Skeletal muscle cell (primary cell): ENCODE measurements around the gene PCBP3.

ENCODE experiments used
- DNase-seq: peaks from one replicate; pipeline ENCODE4 v3.0.0-alpha.2; 2010; ENCODE audit warnings: low read depth
- H3K4me3 ChIP-seq: 2 replicates; pipeline ENCODE4 v1.5.1; 2011; ENCODE audit warnings: low read depth, mild to moderate bottlenecking, control low read depth, low read length, moderate library complexity

The PCBP3 gene

GRCh38 chr21:45767071-45768006 is 123.8 kb downstream of the PCBP3 start:
- DNase-seq: peak; percentile 27

DNA sequence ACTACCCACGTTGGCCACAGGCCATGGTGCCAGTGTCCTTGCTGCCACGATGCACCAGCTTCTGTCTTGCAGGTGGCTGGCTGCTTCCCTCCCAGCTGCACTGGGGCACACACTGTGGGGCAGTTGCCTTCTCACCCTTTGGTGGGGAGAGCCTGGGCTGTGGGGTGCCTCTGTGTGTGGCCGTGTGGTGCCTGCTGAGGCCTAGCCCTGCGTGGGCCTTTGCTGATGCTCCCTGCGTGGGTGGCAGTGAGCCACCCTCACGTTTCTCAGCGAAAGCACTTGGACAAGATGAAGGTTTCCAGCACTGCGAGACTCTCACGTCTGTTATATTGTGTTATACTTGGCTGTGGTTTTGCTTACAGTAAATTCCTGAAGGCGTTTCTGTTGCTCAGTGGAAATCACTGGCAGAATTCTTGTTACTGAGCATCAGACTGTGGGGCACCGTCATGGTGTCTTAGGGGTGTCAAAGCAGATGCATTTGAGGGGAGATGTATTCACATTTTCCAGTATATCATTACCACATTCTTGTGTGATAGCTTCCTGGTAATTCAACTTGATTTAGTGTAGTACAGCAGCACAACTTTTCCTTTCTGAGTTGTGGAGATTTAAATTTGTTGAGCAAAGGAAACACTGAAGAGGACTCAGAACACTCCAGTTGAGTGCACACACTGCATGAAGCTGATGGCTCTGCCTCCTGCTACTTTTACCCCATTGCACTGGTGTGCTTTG is 124.7 kb downstream of the PCBP3 start:
- no peak for DNase-seq
- no peak overlapping the region for H3K4me3 ChIP-seq

More at GRCh38 chr21:45767071-45768006, 123.8 kb downstream of the PCBP3 start:
- H3K4me3 ChIP-seq: no peak overlapping the region

DNA sequence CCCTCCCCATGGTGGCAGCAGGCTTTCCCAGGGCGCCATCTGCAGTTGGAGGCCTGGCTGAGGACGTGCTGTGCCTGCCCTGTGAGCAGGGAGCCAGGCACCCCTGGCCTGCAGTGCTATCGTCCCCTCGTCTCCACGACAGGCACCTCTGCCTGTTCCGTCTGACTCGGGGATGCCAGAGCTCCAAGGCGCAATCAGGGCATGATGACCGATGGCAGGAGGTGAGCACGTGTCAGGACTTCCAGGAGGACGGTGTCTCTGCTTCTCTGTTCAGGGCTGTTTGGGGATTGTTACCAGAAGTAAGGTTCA is 125.2 kb downstream of the PCBP3 start:
- H3K4me3 ChIP-seq: no peak overlapping the region
- no peak for DNase-seq

DNA sequence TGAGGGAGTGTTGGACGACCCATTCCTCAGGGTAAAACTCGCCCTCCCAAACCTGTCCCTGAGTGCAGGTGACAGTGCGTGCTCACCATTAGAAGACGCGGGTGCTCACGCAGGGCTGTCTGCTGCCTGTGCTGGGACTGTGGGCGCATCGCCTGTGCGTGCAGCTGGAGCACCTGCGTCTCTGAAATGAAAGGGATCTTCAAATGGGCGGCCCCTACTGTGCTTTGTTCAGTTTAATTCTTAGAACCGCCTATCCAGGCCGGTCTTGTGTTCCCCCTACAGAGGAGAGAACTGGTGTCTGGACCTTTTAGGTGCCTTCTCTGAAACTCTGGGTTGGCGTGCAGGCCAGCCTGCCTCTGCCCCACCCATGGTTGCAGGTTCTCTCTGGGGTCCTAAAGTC is 125.8 kb downstream of the PCBP3 start:
- no peak overlapping the region for H3K4me3 ChIP-seq
- no peak for DNase-seq

- no peak for DNase-seq
- H3K4me3 ChIP-seq: no peak overlapping the region
These were observed 126.4 kb downstream of the PCBP3 start for GRCh38 chr21:45769896-45770295.

- DNase-seq: no peak
- no peak overlapping the region for H3K4me3 ChIP-seq
These were observed 128.7 kb downstream of the PCBP3 start for GRCh38 chr21:45772180-45772579.

GRCh38 chr21:45774291-45774690 is 130.8 kb downstream of the PCBP3 start:
- no peak for DNase-seq
- H3K4me3 ChIP-seq: no peak overlapping the region

- DNase-seq: no peak
- H3K4me3 ChIP-seq: no peak overlapping the region
These were observed 133.4 kb downstream of the PCBP3 start for GRCh38 chr21:45776971-45777370.

DNA sequence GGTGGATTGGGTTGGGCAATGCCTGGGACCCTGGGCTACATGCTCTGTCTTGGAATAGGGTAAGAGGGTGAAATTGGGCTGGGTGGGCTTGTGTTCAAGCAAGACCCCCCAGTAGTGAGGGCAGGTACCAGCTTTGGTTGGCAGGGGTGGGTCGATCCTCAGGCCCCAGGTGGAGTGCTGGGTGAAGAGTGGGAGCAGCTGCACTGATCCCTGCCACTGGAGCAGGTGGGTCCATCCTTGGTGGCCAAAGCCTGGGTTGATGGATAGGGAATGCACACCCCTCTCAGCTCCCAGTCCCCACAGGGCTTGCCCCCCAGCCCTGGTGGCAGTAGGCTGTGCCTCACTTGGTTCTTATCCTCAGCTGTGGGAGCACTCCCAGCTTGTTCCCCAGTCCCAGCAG is 135.2 kb downstream of the PCBP3 start:
- H3K4me3 ChIP-seq: no peak overlapping the region
- DNase-seq: no peak

DNA sequence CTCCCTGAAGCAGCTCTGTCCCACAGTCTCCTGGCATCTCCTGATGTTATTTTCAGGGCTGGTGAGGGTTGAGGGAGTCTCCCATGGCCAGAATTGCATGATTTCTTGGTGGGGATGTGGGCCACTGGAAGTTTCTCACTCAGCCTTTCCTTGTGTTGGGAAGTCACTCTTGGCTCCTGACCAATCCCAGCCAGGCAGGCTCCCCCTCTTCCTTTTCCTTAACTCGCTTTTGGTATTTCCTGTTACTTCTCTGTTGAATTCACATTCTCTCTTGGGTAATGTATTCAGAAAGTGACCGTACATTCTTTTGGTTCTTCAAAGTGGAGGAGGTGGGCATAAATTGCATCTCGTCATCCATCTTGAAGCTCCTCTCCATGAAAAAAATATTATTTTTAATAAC is 135.7 kb downstream of the PCBP3 start:
- DNase-seq: no peak
- H3K4me3 ChIP-seq: no peak overlapping the region

GRCh38 chr21:45780647-45781046 is 137.1 kb downstream of the PCBP3 start:
- no peak for DNase-seq
- H3K4me3 ChIP-seq: no peak overlapping the region

- no peak for DNase-seq
These were observed 138.2 kb downstream of the PCBP3 start for GRCh38 chr21:45781741-45782140.

GRCh38 chr21:45786660-45787059 is 143.1 kb downstream of the PCBP3 start:
- H3K4me3 ChIP-seq: no peak overlapping the region
- no peak for DNase-seq

More at GRCh38 chr21:45781741-45782140, 138.2 kb downstream of the PCBP3 start:
- H3K4me3 ChIP-seq: no peak overlapping the region

DNA sequence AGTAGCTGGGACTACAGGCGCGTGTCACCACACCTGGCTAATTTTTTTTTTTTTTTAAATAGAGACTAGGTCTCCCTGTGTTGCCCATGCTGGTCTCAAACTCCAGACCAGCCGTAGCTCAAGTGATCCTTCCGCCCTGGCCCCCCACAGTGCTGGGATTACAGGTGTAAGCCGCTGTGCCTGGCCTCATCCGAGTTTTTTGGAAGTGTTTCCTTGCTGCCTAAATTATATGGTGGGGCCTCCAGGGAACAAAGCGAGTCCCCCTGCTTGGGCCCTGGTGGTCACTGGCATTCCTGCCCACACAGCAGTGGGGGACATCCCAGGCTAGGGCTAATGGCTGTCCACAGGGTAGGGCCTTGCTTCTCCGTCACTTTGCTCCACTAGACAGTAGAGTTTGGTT is 143.8 kb downstream of the PCBP3 start:
- no peak overlapping the region for H3K4me3 ChIP-seq
- no peak for DNase-seq

GRCh38 chr21:45788198-45788597 is 144.7 kb downstream of the PCBP3 start:
- DNase-seq: no peak
- no peak overlapping the region for H3K4me3 ChIP-seq

DNA sequence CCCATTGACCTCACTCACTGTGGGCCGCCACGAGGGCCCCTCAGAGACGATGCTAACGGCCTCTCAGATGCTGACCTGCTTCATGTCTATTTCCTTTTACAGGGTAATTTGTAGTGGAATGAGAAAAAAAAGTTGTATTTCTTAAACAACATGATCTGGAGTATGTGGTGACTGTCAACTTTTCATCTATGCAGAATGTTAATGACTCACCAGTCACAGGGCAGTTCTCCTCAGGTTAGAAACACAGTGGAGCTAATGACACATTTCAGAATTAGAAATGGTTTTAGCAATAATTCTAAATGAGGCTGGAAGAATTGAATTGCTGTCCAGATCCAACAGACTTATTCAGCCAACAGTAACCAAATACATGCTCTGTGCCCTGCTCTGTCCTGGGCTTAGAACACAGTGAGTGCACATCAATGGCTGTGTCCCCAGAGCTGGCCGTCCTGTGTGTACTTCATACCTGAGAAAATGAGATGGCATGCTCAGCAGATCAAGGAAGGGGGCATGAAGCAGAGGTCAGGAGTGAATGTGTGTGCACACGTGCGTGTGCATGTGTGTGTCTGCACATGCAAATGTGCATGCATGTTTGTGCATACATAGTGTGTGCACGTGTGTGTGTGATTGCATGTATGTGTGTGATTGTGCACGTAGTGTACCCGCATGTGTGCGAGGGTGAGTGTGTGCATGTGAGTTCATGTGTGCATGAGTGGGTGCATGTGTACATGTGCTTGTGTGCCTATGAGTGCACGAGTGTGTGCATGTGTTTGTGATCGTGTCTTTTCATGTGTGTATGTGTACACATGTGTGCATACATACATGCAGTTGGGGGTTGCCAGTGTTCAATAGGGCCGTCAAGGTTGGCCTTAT is 145.3 kb downstream of the PCBP3 start:
- no peak for DNase-seq

GRCh38 chr21:45790427-45790826 is 146.9 kb downstream of the PCBP3 start:
- DNase-seq: no peak
- H3K4me3 ChIP-seq: no peak overlapping the region

More for the DNA sequence above, 145.3 kb downstream of the PCBP3 start:
- no peak overlapping the region for H3K4me3 ChIP-seq

- H3K4me3 ChIP-seq: no peak overlapping the region
- DNase-seq: no peak
These were observed 148.3 kb downstream of the PCBP3 start for GRCh38 chr21:45791562-45792418.
